Measurements from ENCODE around the gene PCSK5. TPM values are rescaled to one million over a fixed set of nuclear protein-coding genes. Genes with fewer than 3 reads are reported as not detected.

Gene PCSK5
- total and polyA plus RNA-seq, 2 of the 8 experiments (the other 6 are each of a cell fraction or from before 2014, with no cell fraction given) = 5.5 to 10.7 TPM

DNA sequence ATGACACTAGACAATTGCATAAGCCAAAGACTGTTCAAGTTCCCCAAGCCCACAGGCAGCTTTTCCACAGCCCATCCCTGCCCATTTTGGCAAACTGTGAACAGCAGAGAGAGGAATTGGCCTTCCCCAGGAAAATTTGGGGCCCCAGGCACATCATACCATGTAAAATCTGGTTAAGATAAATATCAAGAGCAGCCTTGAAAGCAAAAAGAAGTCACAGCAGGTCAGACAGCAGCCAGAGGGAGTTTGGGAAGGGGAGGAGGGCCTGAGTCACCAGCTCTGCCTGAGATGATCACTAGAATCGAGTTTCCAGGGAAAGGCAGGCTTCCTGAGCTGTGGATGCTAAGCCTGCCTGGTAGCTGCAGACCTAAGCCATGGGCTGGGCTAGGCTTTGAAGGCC is 324.6 kb downstream of the PCSK5 start:
- Histone ChIP-seq H3K23ac (ENCODE audit: insufficient read length) (no peak overlapping the region), H4K5ac (ENCODE audit: insufficient read length, low read depth, low read length) (no peak overlapping the region), H2BK5ac (ENCODE audit: low read depth, low read length) (no peak overlapping the region), H3K14ac (ENCODE audit: insufficient read length) (no peak overlapping the region), H3K18ac (ENCODE audit: extremely low read depth, low read length) (no peak overlapping the region), H2AK5ac (ENCODE audit: low read depth, low read length) (no peak overlapping the region), H3K79me2 (ENCODE audit: control insufficient read depth in 1 of 2, insufficient read depth in 2 of 2, low read length in 2 of 2) (no peaks in the 10 kb centered on the region), H3K27ac (ENCODE audit: low read depth, low read length) (no peak overlapping the region), H3K56ac (replicated peaks; ENCODE audit: insufficient read length, low read depth, low read length) (no peak overlapping the region), H3K4me3 (ENCODE audit: extremely low read depth in 1 of 4, insufficient read depth in 2 of 4, low read depth in 3 of 4, low read length in 4 of 4) (no peak overlapping the region), H4K8ac (ENCODE audit: extremely low read depth, insufficient read depth, low read length) (no peak overlapping the region), H3K4me2 (ENCODE audit: insufficient read depth in 1 of 2, low read depth in 2 of 2, low read length in 2 of 2) (no peak overlapping the region), H3K23me2 (ENCODE audit: low read depth, low read length) (no peaks in the 10 kb centered on the region), H3K79me1 (ENCODE audit: low read depth, low read length) (no peaks in the 10 kb centered on the region), H2BK120ac (replicated peaks; ENCODE audit: low read depth, low read length) (no peak overlapping the region), H4K20me1 (replicated peaks in 1 of 2; ENCODE audit: control insufficient read depth in 1 of 2, insufficient read depth in 2 of 2, low read length in 2 of 2) (no peaks in the 10 kb centered on the region), H2BK12ac (ENCODE audit: low read depth, low read length) (no peak overlapping the region), H2BK15ac (ENCODE audit: low read length) (no peak overlapping the region), H3K27me3 (replicated peaks in 1 of 4; ENCODE audit: control insufficient read depth in 3 of 4, extremely low read depth in 1 of 4, insufficient read depth in 3 of 4, low read length in 3 of 4) (no peaks in the 10 kb centered on the region), H2AFZ (ENCODE audit: low read length) (no peak overlapping the region), H3K36me3 (ENCODE audit: control insufficient read depth in 2 of 4, insufficient read depth in 4 of 4, low read length in 3 of 4) (no peaks in the 10 kb centered on the region), H3K4ac (replicated peaks; ENCODE audit: insufficient read length, low read depth, low read length) (no peak overlapping the region), H2BK20ac (ENCODE audit: low read length) (no peak overlapping the region), H3K4me1 (replicated peaks in 1 of 4; ENCODE audit: control insufficient read depth in 3 of 4, insufficient read depth in 4 of 4, low read length in 3 of 4) (no peaks in the 10 kb centered on the region), H3K9me3 (ENCODE audit: insufficient read depth in 2 of 2, low read depth in 1 of 2, low read length in 1 of 2) (no peaks in the 10 kb centered on the region), H4K91ac (replicated peaks; ENCODE audit: insufficient read length, low read length) (no peak overlapping the region), H3K9ac (replicated peaks in 1 of 4; ENCODE audit: extremely low read depth in 1 of 4, low read depth in 3 of 4, low read length in 3 of 4) (no peak overlapping the region)
- no peak for FAIRE-seq
- ChIA-PET CTCF (ENCODE audit: partially characterized antibody) (interaction anchor here (2.2 kb wide), 1 partner anchor 8 kb away, joined by 7 read pairs; no protein-coding TSS in a partner anchor), POLR2A (ENCODE audit: partially characterized antibody) (no interaction called here)
- WGBS, 2 experiments (ENCODE audit: extremely low coverage in 1 of 2, insufficient coverage in 1 of 2, insufficient read length in 1 of 2, insufficient replicate concordance in 2 of 2, low coverage in 1 of 2, low lambda C conversion rate in 2 of 2, missing lambda C conversion rate in 1 of 2) = 100% methylated on average over 1 of the region's 1 CpG; no CpG with 5 or more reads in 1 of the 2 experiments
- no peak for DNase-seq (ENCODE audit: low read depth in 1 of 2, low spot score in 2 of 2)
- TF ChIP-seq TEAD4 (IDR thresholded peaks at IDR 0.05; ENCODE audit: low read depth, low read length) (no peak), SRF (IDR thresholded peaks at IDR 0.05; ENCODE audit: low read depth, low read length) (no peak)
